GM12873 (cell line): Measurements from ENCODE around the gene DNTT.

Source experiments
- CTCF ChIP-seq: IDR thresholded peaks from 2 replicates; pipeline ENCODE4 v1.5.1; 2012; ENCODE audit warnings: low read depth, mild to moderate bottlenecking, moderate library complexity, low read length, control low read depth; ENCODE audit not compliant: insufficient read depth; ENCODE audit errors: missing control alignments

The DNTT gene

GRCh38 chr10:96298362-96298761, 5.9 kb upstream of the DNTT start:
- TF ChIP-seq CTCF = no peak

- no peak for TF ChIP-seq CTCF
These were observed 4.9 kb upstream of the DNTT start for GRCh38 chr10:96299383-96299782.

- no peak for TF ChIP-seq CTCF
These were observed 2.6 kb upstream of the DNTT start for GRCh38 chr10:96301616-96302015.

GRCh38 chr10:96305019-96305418, 785 bp downstream of the DNTT start:
- no peak for TF ChIP-seq CTCF

GRCh38 chr10:96306516-96306915, 2.3 kb downstream of the DNTT start:
- TF ChIP-seq CTCF = no peak

GRCh38 chr10:96309628-96310320, 5.5 kb downstream of the DNTT start:
- no peak for TF ChIP-seq CTCF

- TF ChIP-seq CTCF = no peak
These were observed 6.1 kb downstream of the DNTT start for GRCh38 chr10:96310321-96310669.
